ENCODE results near the gene HHIPL1. TPM values are rescaled to one million over a fixed set of nuclear protein-coding genes. Genes with fewer than 3 reads are reported as not detected.

HHIPL1 gene
- total and polyA plus RNA-seq, 2 experiments from 2014 or later = 0.83 to 1.2 TPM

- TF ChIP-seq CTCF (IDR thresholded peaks at IDR 0.05; ENCODE audit: low read depth, low read length) = no peak
- DNase-seq (ENCODE audit: low read depth in 1 of 2, low spot score in 1 of 2) = no peak
- H3K4me1 ChIP-seq (ENCODE audit: low read depth) = no peaks in the 10 kb centered on the region
- H3K27ac ChIP-seq = no peak overlapping the region
- H3K36me3 ChIP-seq = no peaks in the 10 kb centered on the region
- no peak overlapping the region for H3K4me3 ChIP-seq
- no peaks in the 10 kb centered on the region for H3K27me3 ChIP-seq
- no peaks in the 10 kb centered on the region for H3K9me3 ChIP-seq (ENCODE audit: low read depth)
Observed at GRCh38 chr14:99627100-99627499, 17.8 kb upstream of the HHIPL1 start.

- no peak overlapping the region for H3K27ac ChIP-seq
- no peak for TF ChIP-seq CTCF (IDR thresholded peaks at IDR 0.05; ENCODE audit: low read depth, low read length)
- no peaks in the 10 kb centered on the region for H3K36me3 ChIP-seq
- H3K9me3 ChIP-seq (ENCODE audit: low read depth) = no peaks in the 10 kb centered on the region
- DNase-seq (ENCODE audit: low read depth in 1 of 2, low spot score in 1 of 2) = no peak
- no peaks in the 10 kb centered on the region for H3K27me3 ChIP-seq
- no peaks in the 10 kb centered on the region for H3K4me1 ChIP-seq (ENCODE audit: low read depth)
- no peak overlapping the region for H3K4me3 ChIP-seq
Observed at GRCh38 chr14:99627510-99628381, 17.2 kb upstream of the HHIPL1 start.

- Histone ChIP-seq H3K36me3 (no peaks in the 10 kb centered on the region), H3K4me1 (ENCODE audit: low read depth) (no peaks in the 10 kb centered on the region), H3K27ac (no peak overlapping the region), H3K4me3 (no peak overlapping the region), H3K9me3 (ENCODE audit: low read depth) (no peaks in the 10 kb centered on the region), H3K27me3 (no peaks in the 10 kb centered on the region)
- TF ChIP-seq CTCF (IDR thresholded peaks at IDR 0.05; ENCODE audit: low read depth, low read length) = peak; percentile 99
- peak; percentile 72 to 83 for DNase-seq (ENCODE audit: low read depth in 1 of 2, low spot score in 1 of 2)
Observed at GRCh38 chr14:99628887-99629618, 15.9 kb upstream of the HHIPL1 start.

- DNase-seq (ENCODE audit: low read depth in 1 of 2, low spot score in 1 of 2) = no peak
Observed at GRCh38 chr14:99630202-99630601, 14.7 kb upstream of the HHIPL1 start.

More at GRCh38 chr14:99630202-99630601, 14.7 kb upstream of the HHIPL1 start:
- H3K4me3 ChIP-seq = no peak overlapping the region
- TF ChIP-seq CTCF (IDR thresholded peaks at IDR 0.05; ENCODE audit: low read depth, low read length) = no peak
- no peaks in the 10 kb centered on the region for H3K4me1 ChIP-seq (ENCODE audit: low read depth)
- no peaks in the 10 kb centered on the region for H3K27me3 ChIP-seq
- H3K9me3 ChIP-seq (ENCODE audit: low read depth) = no peaks in the 10 kb centered on the region
- no peak overlapping the region for H3K27ac ChIP-seq
- no peaks in the 10 kb centered on the region for H3K36me3 ChIP-seq

Data from cardiac muscle cell (in vitro differentiated cells and primary cell).